HFFc6 (cell line): ENCODE results near the gene UNKL. TPM values are rescaled to one million over a fixed set of nuclear protein-coding genes. Genes with fewer than 3 reads are reported as not detected.

Source experiments
- DNase-seq: peaks from one replicate; pipeline ENCODE4 v3.0.0-alpha.2; 2018
- H3K27ac Mint-ChIP-seq: 2 replicates; pipeline ENCODE4 v1.8.0; 2020; ENCODE audit warnings: mild to moderate bottlenecking, mixed read lengths
- H3K27me3 Mint-ChIP-seq: 2 replicates; pipeline ENCODE4 v1.8.0; 2021; ENCODE audit warnings: mild to moderate bottlenecking, moderate library complexity, mixed read lengths; ENCODE audit not compliant: insufficient read depth
- H3K36me3 Mint-ChIP-seq: 2 replicates; pipeline ENCODE4 v1.8.0; 2021; ENCODE audit warnings: low read depth, mixed read lengths
- H3K4me1 Mint-ChIP-seq: 2 replicates; pipeline ENCODE4 v1.8.0; 2020; ENCODE audit warnings: low read depth, mixed read lengths
- H3K4me3 Mint-ChIP-seq: 2 replicates; pipeline ENCODE4 v1.8.0; 2020; ENCODE audit warnings: mild to moderate bottlenecking, moderate library complexity, mixed read lengths
- H3K9me3 Mint-ChIP-seq: 2 replicates; pipeline ENCODE4 v1.8.0; 2020; ENCODE audit warnings: mild to moderate bottlenecking, mixed read lengths
- CTCF ChIP-seq: fragments of 200-600 bp; sonication (generic); IDR thresholded peaks from 2 replicates; pipeline ENCODE4 v1.5.0; 2021; ENCODE audit warnings: antibody characterized with exemption, mild to moderate bottlenecking
- total RNA-seq, 6 experiments: library from RNA; stranded (reverse); fragmentation: NEBNext Ultra II Directional; extraction: Animal tissue kit (Norgen Biotek cat#: 25700); gene quantifications; 2 replicates in 1 of 6; 3 replicates in 5 of 6; pipeline ENCODE4 v1.2.3, GENCODE V29; 2021

UNKL gene
- total RNA-seq, 6 experiments from 2014 or later = 15.0 to 22.6 (median 16.5) TPM

GRCh38 chr16:1320658-1321240 lies 93.8 kb downstream of the UNKL start:
- Mint-ChIP-seq H3K4me3 (no peak overlapping the region), H3K27me3 (peaks cover 3% of the 10 kb centered on the region), H3K27ac (no peak overlapping the region), H3K36me3 (peaks cover 26% of the 10 kb centered on the region), H3K9me3 (no peaks in the 10 kb centered on the region), H3K4me1 (no peaks in the 10 kb centered on the region)
- no peak for TF ChIP-seq CTCF
- no peak for DNase-seq

GRCh38 chr16:1320097-1320496 lies 94.4 kb downstream of the UNKL start:
- Mint-ChIP-seq H3K9me3 (no peaks in the 10 kb centered on the region), H3K4me1 (no peaks in the 10 kb centered on the region), H3K27ac (no peak overlapping the region), H3K27me3 (peaks cover 3% of the 10 kb centered on the region), H3K36me3 (peaks cover 26% of the 10 kb centered on the region), H3K4me3 (no peak overlapping the region)
- no peak for DNase-seq
- TF ChIP-seq CTCF = no peak

GRCh38 chr16:1319041-1319440 lies 95.5 kb downstream of the UNKL start:
- Mint-ChIP-seq H3K9me3 (no peaks in the 10 kb centered on the region), H3K27me3 (peaks cover 3% of the 10 kb centered on the region), H3K27ac (no peak overlapping the region), H3K4me1 (no peaks in the 10 kb centered on the region), H3K36me3 (peaks cover 29% of the 10 kb centered on the region), H3K4me3 (no peak overlapping the region)
- 0 out of 2 replicates have a peak, but pooled peaks have one; percentile 12 for TF ChIP-seq CTCF
- DNase-seq = no peak

GRCh38 chr16:1318268-1318545 lies 96.3 kb downstream of the UNKL start:
- H3K27me3 Mint-ChIP-seq = peaks cover 3% of the 10 kb centered on the region
- no peak for TF ChIP-seq CTCF
- no peak overlapping the region for H3K27ac Mint-ChIP-seq
- no peak for DNase-seq
- no peaks in the 10 kb centered on the region for H3K9me3 Mint-ChIP-seq
- peaks cover 29% of the 10 kb centered on the region for H3K36me3 Mint-ChIP-seq
- H3K4me3 Mint-ChIP-seq = no peak overlapping the region
- H3K4me1 Mint-ChIP-seq = no peaks in the 10 kb centered on the region

GRCh38 chr16:1317479-1318267 lies 96.8 kb downstream of the UNKL start:
- no peak for TF ChIP-seq CTCF
- Mint-ChIP-seq H3K4me3 (no peak overlapping the region), H3K9me3 (no peaks in the 10 kb centered on the region), H3K4me1 (no peaks in the 10 kb centered on the region), H3K27ac (no peak overlapping the region), H3K27me3 (peaks cover 3% of the 10 kb centered on the region), H3K36me3 (peaks cover 29% of the 10 kb centered on the region)
- DNase-seq = no peak
